Measurements from ENCODE around the gene SETDB1. TPM values are rescaled to one million over a fixed set of nuclear protein-coding genes. Genes with fewer than 3 reads are reported as not detected.

The SETDB1 gene
- total RNA-seq, 1 experiment from 2014 or later, result 51.1 TPM

DNA sequence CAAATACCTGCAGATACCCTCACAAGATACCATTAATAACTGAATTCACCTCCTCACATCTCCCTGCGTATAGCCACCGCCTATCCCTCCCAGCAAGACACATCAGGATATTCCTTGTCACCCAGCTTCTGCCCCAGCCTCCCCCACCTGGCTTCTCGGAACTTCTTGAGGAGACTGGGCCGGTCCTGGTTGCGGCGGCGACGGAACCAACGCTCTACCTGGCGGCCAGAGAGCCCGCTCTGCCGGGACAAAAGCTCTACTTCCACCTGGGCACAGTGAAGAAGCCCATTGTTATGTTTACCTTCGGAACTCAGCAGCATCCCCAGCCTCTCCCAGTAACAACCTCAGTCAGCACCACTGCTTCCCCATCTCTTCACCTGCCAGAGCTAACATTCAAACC lies 41.8 kb downstream of the SETDB1 start:
- H3K9me2 ChIP-seq (ENCODE audit: insufficient read depth), result no peaks in the 10 kb centered on the region
- peaks cover 18% of the 10 kb centered on the region for H3K4me1 ChIP-seq (replicated peaks; ENCODE audit: insufficient read depth)
- no peaks in the 10 kb centered on the region for H3K9me3 ChIP-seq (ENCODE audit: insufficient read depth, low read depth)
- H2AFZ ChIP-seq, result no peak overlapping the region
- peaks cover 36% of the 10 kb centered on the region for H3K79me2 ChIP-seq (ENCODE audit: low read depth)
- ChIA-PET POLR2A (ENCODE audit: unreplicated experiment) (interaction anchor here (0.6 kb wide), 1 partner anchor 10 kb away, joined by 16 read pairs; no protein-coding TSS in a partner anchor), CTCF (interaction anchor here (0.5 kb wide), 1 partner anchor 144 kb away, joined by 3 read pairs; no protein-coding TSS in a partner anchor)
- no peak for DNase-seq
- no TSS peak for BruUV-seq (replicated peaks)
- no peak overlapping the region for H3K27ac ChIP-seq
- H3F3A ChIP-seq (ENCODE audit: insufficient read depth, low read depth), result peaks cover 22% of the 10 kb centered on the region
- H3K27me3 ChIP-seq (ENCODE audit: insufficient read depth, low read depth), result no peaks in the 10 kb centered on the region
- no peak overlapping the region for H3K4me3 ChIP-seq
- H3K4me2 ChIP-seq, result no peak overlapping the region
- H3K36me3 ChIP-seq (ENCODE audit: low read depth), result peaks cover 28% of the 10 kb centered on the region
- TF ChIP-seq, protein P1, sequence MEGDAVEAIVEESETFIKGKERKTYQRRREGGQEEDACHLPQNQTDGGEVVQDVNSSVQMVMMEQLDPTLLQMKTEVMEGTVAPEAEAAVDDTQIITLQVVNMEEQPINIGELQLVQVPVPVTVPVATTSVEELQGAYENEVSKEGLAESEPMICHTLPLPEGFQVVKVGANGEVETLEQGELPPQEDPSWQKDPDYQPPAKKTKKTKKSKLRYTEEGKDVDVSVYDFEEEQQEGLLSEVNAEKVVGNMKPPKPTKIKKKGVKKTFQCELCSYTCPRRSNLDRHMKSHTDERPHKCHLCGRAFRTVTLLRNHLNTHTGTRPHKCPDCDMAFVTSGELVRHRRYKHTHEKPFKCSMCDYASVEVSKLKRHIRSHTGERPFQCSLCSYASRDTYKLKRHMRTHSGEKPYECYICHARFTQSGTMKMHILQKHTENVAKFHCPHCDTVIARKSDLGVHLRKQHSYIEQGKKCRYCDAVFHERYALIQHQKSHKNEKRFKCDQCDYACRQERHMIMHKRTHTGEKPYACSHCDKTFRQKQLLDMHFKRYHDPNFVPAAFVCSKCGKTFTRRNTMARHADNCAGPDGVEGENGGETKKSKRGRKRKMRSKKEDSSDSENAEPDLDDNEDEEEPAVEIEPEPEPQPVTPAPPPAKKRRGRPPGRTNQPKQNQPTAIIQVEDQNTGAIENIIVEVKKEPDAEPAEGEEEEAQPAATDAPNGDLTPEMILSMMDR (conservative IDR thresholded peaks at IDR 0.05), result no peak
- TF ChIP-seq EZH2 (IDR thresholded peaks at IDR 0.05; ENCODE audit: low read depth), result no peak
- intact Hi-C loops (cut with micrococcal nuclease; ENCODE audit: unreplicated experiment), result no loop called here
- H4K20me1 ChIP-seq (ENCODE audit: insufficient read depth), result 0 out of 2 replicates have a peak, but pooled peaks cover 5% of the 10 kb centered on the region

DNA sequence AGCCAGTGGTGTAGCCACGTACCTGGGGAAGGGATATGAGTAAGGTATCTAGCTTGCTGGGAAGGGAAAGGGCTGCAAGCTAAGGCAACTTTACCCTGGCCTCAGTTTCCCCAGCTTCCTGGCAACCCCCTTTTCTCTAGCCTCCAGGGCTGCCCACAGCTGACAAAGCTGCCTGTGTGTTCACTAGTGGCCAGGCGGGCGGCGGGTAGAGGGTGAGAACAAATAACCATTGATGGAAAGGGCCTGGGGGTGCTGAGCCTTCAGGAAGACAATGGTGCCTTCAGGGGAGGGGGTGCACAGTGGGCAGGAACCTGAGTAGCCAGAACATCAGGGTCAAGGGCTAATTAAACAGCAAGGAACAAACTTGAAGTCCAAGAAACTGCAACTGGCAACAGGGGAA lies 42.3 kb downstream of the SETDB1 start:
- intact Hi-C loops (cut with micrococcal nuclease; ENCODE audit: unreplicated experiment), result no loop called here
- Histone ChIP-seq H3F3A (ENCODE audit: insufficient read depth, low read depth) (peaks cover 21% of the 10 kb centered on the region), H3K79me2 (ENCODE audit: low read depth) (peaks cover 42% of the 10 kb centered on the region), H3K4me2 (no peak overlapping the region), H2AFZ (no peak overlapping the region), H4K20me1 (ENCODE audit: insufficient read depth) (0 out of 2 replicates have a peak, but pooled peaks cover 8% of the 10 kb centered on the region), H3K27ac (no peak overlapping the region), H3K27me3 (ENCODE audit: insufficient read depth, low read depth) (no peaks in the 10 kb centered on the region), H3K36me3 (ENCODE audit: low read depth) (peaks cover 28% of the 10 kb centered on the region), H3K4me3 (no peak overlapping the region), H3K9me2 (ENCODE audit: insufficient read depth) (no peaks in the 10 kb centered on the region), H3K4me1 (replicated peaks; ENCODE audit: insufficient read depth) (peaks cover 23% of the 10 kb centered on the region), H3K9me3 (ENCODE audit: insufficient read depth, low read depth) (no peaks in the 10 kb centered on the region)
- no peak for TF ChIP-seq EZH2 (IDR thresholded peaks at IDR 0.05; ENCODE audit: low read depth)
- TF ChIP-seq, protein P1 (conservative IDR thresholded peaks at IDR 0.05), result no peak
- BruUV-seq (replicated peaks), result no TSS peak
- CTCF ChIA-PET, result interaction anchor here (0.5 kb wide), 2 partner anchors 144 to 723 kb away, joined by 3 to 8 read pairs; no protein-coding TSS in a partner anchor
- POLR2A ChIA-PET (ENCODE audit: unreplicated experiment), result interaction anchor here (0.6 kb wide), 1 partner anchor 11 kb away, joined by 16 read pairs; no protein-coding TSS in a partner anchor
- no peak for DNase-seq

DNA sequence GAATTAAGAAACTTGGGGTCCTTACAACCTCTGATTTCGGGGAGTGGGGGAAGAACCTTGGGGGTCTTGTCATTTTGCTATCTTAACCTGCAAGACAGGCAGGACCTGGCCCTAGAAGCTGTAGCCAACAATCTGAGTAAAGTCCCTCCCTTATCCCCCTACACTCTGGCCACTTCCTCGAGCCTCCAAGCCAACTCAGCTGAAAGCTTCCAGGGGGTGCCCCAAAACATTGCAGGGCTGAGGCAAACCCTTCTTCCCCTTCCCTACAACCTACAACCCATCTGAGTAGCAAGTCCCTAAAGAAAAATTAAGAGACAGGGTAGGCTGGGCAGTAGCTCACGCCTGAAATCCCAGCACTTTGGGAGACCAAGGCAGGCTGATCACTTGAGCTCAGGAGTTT lies 43.5 kb downstream of the SETDB1 start:
- Histone ChIP-seq H3K4me1 (replicated peaks; ENCODE audit: insufficient read depth) (peaks cover 25% of the 10 kb centered on the region), H3K9me3 (ENCODE audit: insufficient read depth, low read depth) (no peaks in the 10 kb centered on the region), H2AFZ (no peak overlapping the region), H3K27ac (no peak overlapping the region), H3K79me2 (ENCODE audit: low read depth) (peaks cover 48% of the 10 kb centered on the region), H3K9me2 (ENCODE audit: insufficient read depth) (no peaks in the 10 kb centered on the region), H3K36me3 (ENCODE audit: low read depth) (peaks cover 19% of the 10 kb centered on the region), H3F3A (ENCODE audit: insufficient read depth, low read depth) (peaks cover 14% of the 10 kb centered on the region), H3K27me3 (ENCODE audit: insufficient read depth, low read depth) (no peaks in the 10 kb centered on the region), H3K4me3 (no peak overlapping the region), H3K4me2 (no peak overlapping the region), H4K20me1 (ENCODE audit: insufficient read depth) (0 out of 2 replicates have a peak, but pooled peaks cover 8% of the 10 kb centered on the region)
- ChIA-PET CTCF (interaction anchor here (0.7 kb wide), 1 partner anchor 282 kb away, joined by 6 read pairs; no protein-coding TSS in a partner anchor), POLR2A (ENCODE audit: unreplicated experiment) (interaction anchor here (0.5 to 0.6 kb wide), 2 partner anchors 36 to 332 kb away, joined by 3 to 6 read pairs; no protein-coding TSS in a partner anchor)
- no peak for DNase-seq
- no peak for TF ChIP-seq EZH2 (IDR thresholded peaks at IDR 0.05; ENCODE audit: low read depth)
- TF ChIP-seq, protein P1 (conservative IDR thresholded peaks at IDR 0.05), result no peak
- intact Hi-C loops (cut with micrococcal nuclease; ENCODE audit: unreplicated experiment), result loop anchor here (10.0 kb wide), 2 partner anchors 345 to 715 kb away; partner anchors contain the start of genes CA14 and ENSA
- BruUV-seq (replicated peaks), result no TSS peak
